Mesenchymal stem cell (in vitro differentiated cells and primary cell): Measurements from ENCODE around the gene KCTD17.

Experiments used
- DNase-seq: peaks from one replicate; pipeline ENCODE4 v3.0.0-alpha.2; 2013
- H2AFZ ChIP-seq: one replicate; pipeline ENCODE4 v1.6.1; 2013; ENCODE audit warnings: low read depth, mild to moderate bottlenecking, control low read depth, inconsistent platforms, low read length, moderate library complexity
- H2AK5ac ChIP-seq: 2 replicates; pipeline ENCODE4 v1.6.1; 2013; ENCODE audit warnings: low read length, moderate library complexity, mild to moderate bottlenecking, inconsistent platforms; ENCODE audit not compliant: severe bottlenecking
- H2BK120ac ChIP-seq: one replicate; pipeline ENCODE4 v1.6.1; 2013; ENCODE audit warnings: low read depth, mild to moderate bottlenecking, inconsistent platforms, low read length, moderate library complexity
- H2BK12ac ChIP-seq, 2 experiments: one replicate each; pipeline ENCODE4 v1.6.1; 2013; ENCODE audit warnings: inconsistent platforms in 2 of 2, low read length in 2 of 2, mild to moderate bottlenecking in 2 of 2, moderate library complexity in 2 of 2, control low read depth in 1 of 2
- H2BK15ac ChIP-seq: one replicate; pipeline ENCODE4 v1.6.1; 2013; ENCODE audit warnings: mild to moderate bottlenecking, low read depth, inconsistent platforms; ENCODE audit not compliant: poor library complexity, severe bottlenecking
- H2BK5ac ChIP-seq: 2 replicates; pipeline ENCODE4 v1.6.1; 2013; ENCODE audit warnings: low read depth, mild to moderate bottlenecking, low read length, control low read depth, inconsistent platforms; ENCODE audit not compliant: poor library complexity, severe bottlenecking
- H3K14ac ChIP-seq, 2 experiments: one replicate each; pipeline ENCODE4 v1.6.1; 2013; ENCODE audit warnings: inconsistent platforms in 2 of 2, low read length in 2 of 2, control low read depth in 1 of 2, mild to moderate bottlenecking in 1 of 2, moderate library complexity in 1 of 2
- H3K18ac ChIP-seq, 2 experiments: one replicate each; pipeline ENCODE4 v1.6.1; 2013; ENCODE audit warnings: inconsistent platforms in 2 of 2, low read length in 2 of 2, control low read depth in 1 of 2, low read depth in 1 of 2, mild to moderate bottlenecking in 1 of 2
- H3K23ac ChIP-seq, 2 experiments: one replicate each; pipeline ENCODE4 v1.6.1; 2013; ENCODE audit warnings: inconsistent platforms in 2 of 2, low read length in 2 of 2, mild to moderate bottlenecking in 2 of 2, moderate library complexity in 2 of 2, control low read depth in 1 of 2
- H3K27ac ChIP-seq: 2 replicates; pipeline ENCODE4 v1.5.1; 2013; ENCODE audit warnings: mild to moderate bottlenecking, moderate library complexity, low read length, control low read depth, inconsistent platforms; ENCODE audit not compliant: poor library complexity, severe bottlenecking
- H3K27me3 ChIP-seq, 2 experiments: 2 replicates each; pipeline versions ENCODE4 v1.6.1 to v1.7.0; 2013; ENCODE audit warnings: low read length in 2 of 2, mild to moderate bottlenecking in 2 of 2, moderate library complexity in 2 of 2, control low read depth in 1 of 2, inconsistent platforms in 1 of 2; ENCODE audit not compliant: control insufficient read depth in 1 of 2, insufficient read depth in 1 of 2
- H3K36me3 ChIP-seq, 2 experiments: 2 replicates each; pipeline versions ENCODE4 v1.6.1 to v1.7.0; 2013; ENCODE audit warnings: low read length in 2 of 2, control low read depth in 1 of 2, inconsistent platforms in 1 of 2, low read depth in 1 of 2, mild to moderate bottlenecking in 1 of 2; ENCODE audit not compliant: insufficient read depth in 2 of 2, control insufficient read depth in 1 of 2
- H3K4ac ChIP-seq, 2 experiments: one replicate each; pipeline ENCODE4 v1.6.1; 2013; ENCODE audit warnings: inconsistent platforms in 2 of 2, low read length in 2 of 2, mild to moderate bottlenecking in 2 of 2, moderate library complexity in 2 of 2, control low read depth in 1 of 2, low read depth in 1 of 2
- H3K4me1 ChIP-seq: 2 replicates; pipeline ENCODE4 v1.6.1; 2013; ENCODE audit warnings: low read depth, low read length, control low read depth; ENCODE audit not compliant: control insufficient read depth, insufficient read depth
- H3K4me2 ChIP-seq: 2 replicates; pipeline ENCODE4 v1.6.1; 2013; ENCODE audit warnings: low read length, mild to moderate bottlenecking, inconsistent platforms; ENCODE audit not compliant: poor library complexity, severe bottlenecking
- H3K4me3 ChIP-seq, 2 experiments: 2 replicates each; pipeline versions ENCODE4 v1.5.1 to v1.7.0; 2013; ENCODE audit warnings: low read length in 2 of 2, mild to moderate bottlenecking in 2 of 2, control low read depth in 1 of 2, low read depth in 1 of 2; ENCODE audit not compliant: insufficient read depth in 1 of 2
- H3K79me1 ChIP-seq: replicated peaks from 2 replicates; pipeline ENCODE4 v1.6.1; 2013; ENCODE audit warnings: mild to moderate bottlenecking, control low read depth, low read length, inconsistent platforms; ENCODE audit not compliant: poor library complexity, severe bottlenecking
- H3K9ac ChIP-seq: 2 replicates; pipeline ENCODE4 v1.7.0; 2013; ENCODE audit warnings: mild to moderate bottlenecking, low read length, moderate library complexity
- H3K9me3 ChIP-seq: 2 replicates; pipeline ENCODE4 v1.7.0; 2013; ENCODE audit warnings: mild to moderate bottlenecking, low read length; ENCODE audit not compliant: control insufficient read depth
- H4K8ac ChIP-seq: one replicate; pipeline ENCODE4 v1.6.1; 2013; ENCODE audit warnings: inconsistent platforms, mild to moderate bottlenecking, low read length, moderate library complexity
- H4K91ac ChIP-seq: one replicate; pipeline ENCODE4 v1.6.1; 2013; ENCODE audit warnings: mild to moderate bottlenecking, low read length, inconsistent platforms
- WGBS: methylation state at CpG from one replicate; pipeline ENCODE4 v1.1.7; 2013; ENCODE audit warnings: mixed read lengths; 5-methylcytosine and 5-hydroxymethylcytosine counted together

Gene KCTD17

GRCh38 chr22:37053310-37054055 is 1.9 kb downstream of the KCTD17 start:
- Histone ChIP-seq H3K4ac (no peak overlapping the region), H4K91ac (no peak overlapping the region), H4K8ac (no peak overlapping the region), H3K27ac (no peak overlapping the region), H3K27me3 (no peaks in the 10 kb centered on the region), H3K4me1 (peaks cover 10% of the 10 kb centered on the region), H3K23ac (no peak overlapping the region), H2BK5ac (no peak overlapping the region), H2AK5ac (no peak overlapping the region), H2BK15ac (no peak overlapping the region), H3K79me1 (peaks cover 14% of the 10 kb centered on the region), H3K9me3 (no peaks in the 10 kb centered on the region), H3K9ac (peak overlapping the region; percentile 21), H2BK120ac (no peak overlapping the region), H3K36me3 (peaks cover 46 to 53% of the 10 kb centered on the region in 2 experiments), H2BK12ac (no peak overlapping the region), H3K4me2 (no peak overlapping the region), H3K14ac (no peak overlapping the region), H3K18ac (no peak overlapping the region), H3K4me3 (no peak overlapping the region), H2AFZ (no peak overlapping the region)
- DNase-seq = no peak
- 92% methylated on average over 16 of the region's 16 CpGs for WGBS

GRCh38 chr22:37054056-37054395 is 2.5 kb downstream of the KCTD17 start:
- peaks cover 51 to 58% of the 10 kb centered on the region in 2 experiments for H3K36me3 ChIP-seq
- no peak overlapping the region for H2BK15ac ChIP-seq
- no peak overlapping the region for H2AFZ ChIP-seq
- H3K4me3 ChIP-seq = no peak overlapping the region
- H4K8ac ChIP-seq = no peak overlapping the region
- no peak overlapping the region for H3K4me2 ChIP-seq
- no peak overlapping the region for H2AK5ac ChIP-seq
- no peak overlapping the region for H3K23ac ChIP-seq
- no peak overlapping the region for H2BK5ac ChIP-seq
- no peak overlapping the region for H3K27ac ChIP-seq
- no peak overlapping the region for H3K4ac ChIP-seq
- no peak for DNase-seq
- no peak overlapping the region for H2BK120ac ChIP-seq
- H3K14ac ChIP-seq = no peak overlapping the region
- peaks cover 14% of the 10 kb centered on the region for H3K79me1 ChIP-seq
- WGBS = 90% methylated on average over 8 of the region's 8 CpGs
- no peak overlapping the region for H3K9ac ChIP-seq
- no peaks in the 10 kb centered on the region for H3K27me3 ChIP-seq
- no peak overlapping the region for H4K91ac ChIP-seq
- no peak overlapping the region for H2BK12ac ChIP-seq
- peaks cover 10% of the 10 kb centered on the region for H3K4me1 ChIP-seq
- H3K9me3 ChIP-seq = no peaks in the 10 kb centered on the region
- no peak overlapping the region for H3K18ac ChIP-seq

- H2BK15ac ChIP-seq = no peak overlapping the region
- no peak overlapping the region for H3K27ac ChIP-seq
- no peak overlapping the region for H3K14ac ChIP-seq
- H3K4me2 ChIP-seq = no peak overlapping the region
- H3K23ac ChIP-seq = no peak overlapping the region
- no peak overlapping the region for H2BK120ac ChIP-seq
- no peak for DNase-seq
- H2BK12ac ChIP-seq = no peak overlapping the region
- peaks cover 10% of the 10 kb centered on the region for H3K4me1 ChIP-seq
- WGBS = 94% methylated on average over 20 of the region's 20 CpGs
- H3K4ac ChIP-seq = no peak overlapping the region
- no peak overlapping the region for H4K8ac ChIP-seq
- no peaks in the 10 kb centered on the region for H3K9me3 ChIP-seq
- H2AFZ ChIP-seq = no peak overlapping the region
- no peak overlapping the region for H2AK5ac ChIP-seq
- H3K79me1 ChIP-seq = peaks cover 14% of the 10 kb centered on the region
- H3K36me3 ChIP-seq = peaks cover 59 to 66% of the 10 kb centered on the region in 2 experiments
- no peak overlapping the region for H2BK5ac ChIP-seq
- no peak overlapping the region for H3K18ac ChIP-seq
- H4K91ac ChIP-seq = no peak overlapping the region
- no peak overlapping the region for H3K9ac ChIP-seq
- no peaks in the 10 kb centered on the region for H3K27me3 ChIP-seq
- no peak overlapping the region for H3K4me3 ChIP-seq
Observed at GRCh38 chr22:37054600-37055365, 3.2 kb downstream of the KCTD17 start.

- H3K14ac ChIP-seq = no peak overlapping the region
- H3K27ac ChIP-seq = no peak overlapping the region
- H3K4me2 ChIP-seq = no peak overlapping the region
- H3K79me1 ChIP-seq = peaks cover 14% of the 10 kb centered on the region
- peaks cover 10% of the 10 kb centered on the region for H3K4me1 ChIP-seq
- H2BK12ac ChIP-seq = no peak overlapping the region
- no peak overlapping the region for H3K4me3 ChIP-seq
- H2AK5ac ChIP-seq = no peak overlapping the region
- no peak overlapping the region for H3K4ac ChIP-seq
- H2BK5ac ChIP-seq = no peak overlapping the region
- H3K23ac ChIP-seq = no peak overlapping the region
- DNase-seq = no peak
- no peak overlapping the region for H3K18ac ChIP-seq
- no peak overlapping the region for H3K9ac ChIP-seq
- H2BK120ac ChIP-seq = no peak overlapping the region
- no peak overlapping the region for H2BK15ac ChIP-seq
- peaks cover 65 to 80% of the 10 kb centered on the region in 2 experiments for H3K36me3 ChIP-seq
- WGBS = 96% methylated on average over 13 of the region's 13 CpGs
- no peaks in the 10 kb centered on the region for H3K9me3 ChIP-seq
- H2AFZ ChIP-seq = no peak overlapping the region
- H4K91ac ChIP-seq = no peak overlapping the region
- no peaks in the 10 kb centered on the region for H3K27me3 ChIP-seq
- H4K8ac ChIP-seq = no peak overlapping the region
Observed at GRCh38 chr22:37056246-37056645, 4.7 kb downstream of the KCTD17 start.
